Transverse colon (tissue), 4 donors: ENCODE results near the gene MSH3.

Experiments
- CTCF ChIP-seq, 5 experiments: fragments of 200-600 bp in 3 of 5; fragments of 450-650 bp in 2 of 5; sonication (generic) in 3 of 5; IDR thresholded peaks; 1 replicate in 2 of 5; 2 replicates in 3 of 5; pipeline ENCODE4 v1.5.1; 2016 to 2017; ENCODE audit warnings: antibody characterized with exemption in 5 of 5, inconsistent platforms in 3 of 5, mild to moderate bottlenecking in 2 of 5, moderate library complexity in 1 of 5
- EP300 ChIP-seq: sonication (generic); formaldehyde crosslinking; IDR thresholded peaks from one replicate; pipeline ENCODE4 v1.6.1; 2017; ENCODE audit warnings: antibody characterized with exemption, low read depth
- POLR2A ChIP-seq: fragments of 450-650 bp; IDR thresholded peaks from one replicate; pipeline ENCODE4 v1.6.1; 2016; ENCODE audit warnings: antibody characterized with exemption, mild to moderate bottlenecking, moderate library complexity
- POLR2AphosphoS5 ChIP-seq, 3 donors: sonication (generic); formaldehyde crosslinking; IDR thresholded peaks; one replicate each; pipeline ENCODE4 v1.6.1; 2016; ENCODE audit warnings: antibody characterized with exemption in 3 of 3

GRCh38 chr5:80912479-80912878 lies 258.0 kb downstream of the MSH3 start:
- TF ChIP-seq CTCF (IDR thresholded peaks at IDR 0.05) = no peak
- TF ChIP-seq POLR2A = no peak
- TF ChIP-seq EP300 = no peak
- TF ChIP-seq POLR2AphosphoS5 (IDR thresholded peaks at IDR 0.05) = no peak
